ENCODE results near the gene HM13.

The HM13 gene

GRCh38 chr20:31562241-31562640, 48.0 kb downstream of the HM13 start:
- POLR2A ChIA-PET (ENCODE audit: low non-redundant PET): interaction anchor here (0.6 to 4.7 kb wide), 6 partner anchors 10 to 51 kb away, joined by 3 to 46 read pairs (median 4); partner anchors contain the start of gene ID1

DNA sequence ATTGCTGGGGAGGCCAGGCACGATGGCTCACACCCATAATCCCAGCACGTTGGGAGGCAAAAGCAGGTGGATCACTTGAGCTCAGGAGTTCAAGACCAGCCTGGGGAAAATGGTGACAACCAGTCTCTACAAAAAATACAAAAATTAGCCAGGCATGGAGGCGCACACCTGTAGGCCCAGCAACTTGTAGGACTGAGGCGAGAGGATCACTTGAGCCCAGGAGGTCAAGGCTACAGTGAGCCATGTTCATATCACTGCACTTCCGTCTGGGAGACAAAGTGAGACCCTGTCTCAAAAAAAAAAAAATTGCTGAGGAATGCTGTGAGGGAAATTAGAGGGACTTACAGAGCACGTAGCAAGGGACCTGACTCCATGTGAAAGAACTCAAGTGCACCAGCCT, 50.0 kb downstream of the HM13 start:
- no peak for DNase-seq (ENCODE audit: low spot score)
- ChIA-PET POLR2A (ENCODE audit: low non-redundant PET) (interaction anchor here (0.7 to 4.7 kb wide), 2 partner anchors 42 to 49 kb away, joined by 4 to 46 read pairs; partner anchors contain the start of gene ID1), CTCF (interaction anchor here (20.6 kb wide), 1 partner anchor 46 kb away, joined by 656 read pairs; no protein-coding TSS in a partner anchor)
- H3K27ac ChIP-seq: peak overlapping the region; percentile 93
- TF ChIP-seq, protein P1, sequence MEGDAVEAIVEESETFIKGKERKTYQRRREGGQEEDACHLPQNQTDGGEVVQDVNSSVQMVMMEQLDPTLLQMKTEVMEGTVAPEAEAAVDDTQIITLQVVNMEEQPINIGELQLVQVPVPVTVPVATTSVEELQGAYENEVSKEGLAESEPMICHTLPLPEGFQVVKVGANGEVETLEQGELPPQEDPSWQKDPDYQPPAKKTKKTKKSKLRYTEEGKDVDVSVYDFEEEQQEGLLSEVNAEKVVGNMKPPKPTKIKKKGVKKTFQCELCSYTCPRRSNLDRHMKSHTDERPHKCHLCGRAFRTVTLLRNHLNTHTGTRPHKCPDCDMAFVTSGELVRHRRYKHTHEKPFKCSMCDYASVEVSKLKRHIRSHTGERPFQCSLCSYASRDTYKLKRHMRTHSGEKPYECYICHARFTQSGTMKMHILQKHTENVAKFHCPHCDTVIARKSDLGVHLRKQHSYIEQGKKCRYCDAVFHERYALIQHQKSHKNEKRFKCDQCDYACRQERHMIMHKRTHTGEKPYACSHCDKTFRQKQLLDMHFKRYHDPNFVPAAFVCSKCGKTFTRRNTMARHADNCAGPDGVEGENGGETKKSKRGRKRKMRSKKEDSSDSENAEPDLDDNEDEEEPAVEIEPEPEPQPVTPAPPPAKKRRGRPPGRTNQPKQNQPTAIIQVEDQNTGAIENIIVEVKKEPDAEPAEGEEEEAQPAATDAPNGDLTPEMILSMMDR (conservative IDR thresholded peaks at IDR 0.05; ENCODE audit: low read depth): no peak

More at GRCh38 chr20:31562241-31562640, 48.0 kb downstream of the HM13 start:
- CTCF ChIA-PET: interaction anchor here (0.5 to 20.6 kb wide), 19 partner anchors 9 to 1141 kb away, joined by 3 to 656 read pairs (median 5); partner anchors contain the start of genes BCL2L1 and ID1
- TF ChIP-seq, protein P1 (conservative IDR thresholded peaks at IDR 0.05; ENCODE audit: low read depth): no peak
- peak overlapping the region; percentile 93 for H3K27ac ChIP-seq
- DNase-seq (ENCODE audit: low spot score): peak; percentile 64

GRCh38 chr20:31565699-31566318, 51.6 kb downstream of the HM13 start:
- peak overlapping the region; percentile 93 for H3K27ac ChIP-seq
- peak; percentile 97 for DNase-seq (ENCODE audit: low spot score)
- CTCF ChIA-PET: interaction anchor here (0.5 to 20.6 kb wide), 6 partner anchors 9 to 158 kb away, joined by 3 to 656 read pairs (median 8); partner anchors contain the start of gene ID1
- TF ChIP-seq, protein P1 (conservative IDR thresholded peaks at IDR 0.05; ENCODE audit: low read depth): no peak
- POLR2A ChIA-PET (ENCODE audit: low non-redundant PET): interaction anchor here (0.7 to 3.0 kb wide), 7 partner anchors 28 to 46 kb away, joined by 3 to 31 read pairs (median 5); partner anchors contain the start of gene ID1

DNA sequence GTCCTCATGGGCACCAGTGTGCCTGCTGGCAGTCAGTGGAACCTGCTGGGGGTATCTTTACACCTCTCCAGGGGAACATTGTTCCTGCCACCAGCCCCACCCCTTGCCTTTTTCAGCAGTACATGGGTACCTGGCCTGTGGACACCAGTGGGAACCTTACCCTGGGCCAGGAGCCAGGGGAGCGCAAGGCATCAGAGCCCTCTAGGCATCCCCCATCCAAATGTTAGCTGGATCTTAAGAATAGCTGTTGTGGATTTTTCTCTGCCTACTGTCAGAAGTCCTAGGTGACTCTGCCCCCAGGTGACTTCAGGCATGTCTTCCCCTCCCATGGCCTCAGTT, 52.0 kb downstream of the HM13 start:
- TF ChIP-seq, protein P1 (conservative IDR thresholded peaks at IDR 0.05; ENCODE audit: low read depth): no peak
- peak overlapping the region; percentile 93 for H3K27ac ChIP-seq
- CTCF ChIA-PET: interaction anchor here (0.8 to 20.6 kb wide), 5 partner anchors 9 to 157 kb away, joined by 3 to 656 read pairs (median 14); partner anchors contain the start of gene ID1
- no peak for DNase-seq (ENCODE audit: low spot score)
- POLR2A ChIA-PET (ENCODE audit: low non-redundant PET): interaction anchor here (0.8 to 3.0 kb wide), 6 partner anchors 27 to 46 kb away, joined by 3 to 33 read pairs (median 9); partner anchors contain the start of gene ID1

DNA sequence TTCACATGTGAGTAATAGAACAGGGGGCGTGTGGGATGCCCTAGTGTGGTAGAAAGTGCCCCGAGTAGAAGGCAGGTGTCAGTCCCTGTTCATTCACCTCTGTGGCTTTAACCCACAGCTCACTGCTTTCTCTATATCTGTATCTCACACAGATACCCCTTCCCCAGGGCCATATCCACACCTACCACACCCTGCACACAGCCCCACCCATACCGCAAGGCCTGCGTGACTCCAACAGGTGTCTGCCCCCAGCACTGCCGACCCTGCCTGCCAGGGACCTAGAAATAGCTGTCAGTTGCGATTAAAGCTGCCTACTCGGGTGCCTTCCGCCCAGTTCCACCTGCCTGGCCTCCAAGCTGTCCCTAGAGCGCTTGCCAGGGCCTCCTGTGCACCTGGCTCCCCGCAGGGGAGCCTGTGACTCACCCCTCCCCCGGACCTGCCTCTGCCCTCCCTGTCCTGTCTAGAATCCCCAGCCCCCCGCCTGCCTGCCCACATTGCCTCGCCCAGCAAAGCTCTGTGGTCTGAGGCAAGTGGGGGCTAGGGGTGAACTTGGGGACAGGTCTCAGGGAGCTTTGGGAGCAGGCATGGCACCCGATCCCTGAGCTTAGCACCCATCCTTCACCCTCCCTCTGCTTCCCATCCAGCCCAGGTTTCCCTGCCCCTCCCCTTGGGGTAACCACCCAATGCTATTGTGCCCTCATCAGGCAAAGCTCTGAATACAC, 52.6 kb downstream of the HM13 start:
- TF ChIP-seq, protein P1 (conservative IDR thresholded peaks at IDR 0.05; ENCODE audit: low read depth): no peak
- ChIA-PET POLR2A (ENCODE audit: low non-redundant PET) (interaction anchor here (0.6 to 3.0 kb wide), 9 partner anchors 11 to 45 kb away, joined by 3 to 33 read pairs (median 5); partner anchors contain the start of gene ID1), CTCF (interaction anchor here (0.5 to 20.6 kb wide), 7 partner anchors 10 to 254 kb away, joined by 3 to 656 read pairs (median 6); partner anchors contain the start of gene ID1)
- H3K27ac ChIP-seq: peak overlapping the region; percentile 93
- DNase-seq (ENCODE audit: low spot score): peak; percentile 80

DNA sequence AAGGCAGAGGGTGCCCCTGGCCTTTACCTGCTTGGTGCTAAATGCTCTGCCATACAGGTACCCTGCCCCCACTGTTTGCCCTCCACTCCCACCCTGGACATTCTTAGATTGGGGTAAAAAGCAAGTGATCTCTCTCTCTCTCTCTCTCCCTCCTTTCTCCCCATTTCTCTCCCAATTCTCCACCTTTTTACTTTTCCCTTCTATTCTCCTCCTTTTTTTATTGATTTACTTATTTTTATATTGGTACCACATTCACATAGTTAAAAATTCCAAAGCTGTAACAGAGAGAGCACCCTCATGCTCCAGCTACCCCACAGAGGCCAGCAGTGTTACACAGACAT, 53.1 kb downstream of the HM13 start:
- TF ChIP-seq, protein P1 (conservative IDR thresholded peaks at IDR 0.05; ENCODE audit: low read depth): no peak
- DNase-seq (ENCODE audit: low spot score): no peak
- POLR2A ChIA-PET (ENCODE audit: low non-redundant PET): interaction anchor here (0.6 to 3.0 kb wide), 8 partner anchors 12 to 45 kb away, joined by 3 to 33 read pairs (median 5); partner anchors contain the start of gene ID1
- CTCF ChIA-PET: interaction anchor here (0.5 to 20.6 kb wide), 7 partner anchors 7 to 254 kb away, joined by 3 to 656 read pairs (median 14); partner anchors contain the start of gene ID1
- H3K27ac ChIP-seq: peak overlapping the region; percentile 93
